Transverse colon (tissue), 4 donors: ENCODE measurements around the gene CLK3. TPM values are rescaled to one million over a fixed set of nuclear protein-coding genes. Genes with fewer than 3 reads are reported as not detected.

ENCODE experiments used
- DNase-seq: peaks from one replicate; pipeline ENCODE4 v3.0.0-alpha.2; 2019
- H3K27ac ChIP-seq, 4 donors: fragments of 200-600 bp; sonication (generic); 2 replicates each; pipeline ENCODE4 v1.5.1; 2016 to 2018; ENCODE audit warnings: inconsistent platforms in 4 of 4
- H3K27me3 ChIP-seq: fragments of 200-600 bp; sonication (generic); 2 replicates; pipeline ENCODE4 v1.5.1; 2017; ENCODE audit warnings: inconsistent platforms
- H3K36me3 ChIP-seq, 4 donors: fragments of 200-600 bp; sonication (generic); 2 replicates each; pipeline ENCODE4 v1.5.1; 2017 to 2019; ENCODE audit warnings: inconsistent platforms in 4 of 4
- H3K4me1 ChIP-seq, 4 donors: fragments of 200-600 bp; sonication (generic); 2 replicates each; pipeline ENCODE4 v1.5.1; 2017 to 2020; ENCODE audit warnings: inconsistent platforms in 4 of 4
- H3K4me3 ChIP-seq, 4 donors: fragments of 200-600 bp; sonication (generic); 1 replicate in 1 of 4; 2 replicates in 3 of 4; pipeline versions ENCODE4 v1.5.1 to v1.6.1; 2017 to 2019; ENCODE audit warnings: inconsistent platforms in 4 of 4
- H3K9me3 ChIP-seq, 2 donors: fragments of 200-600 bp; sonication (generic); 2 replicates each; pipeline ENCODE4 v1.5.1; 2017 to 2019; ENCODE audit warnings: inconsistent platforms in 2 of 2
- CTCF ChIP-seq, 5 experiments: fragments of 200-600 bp in 3 of 5; fragments of 450-650 bp in 2 of 5; sonication (generic) in 3 of 5; IDR thresholded peaks; 1 replicate in 2 of 5; 2 replicates in 3 of 5; pipeline ENCODE4 v1.5.1; 2016 to 2017; ENCODE audit warnings: antibody characterized with exemption in 5 of 5, inconsistent platforms in 3 of 5, mild to moderate bottlenecking in 2 of 5, moderate library complexity in 1 of 5
- EP300 ChIP-seq: sonication (generic); formaldehyde crosslinking; IDR thresholded peaks from one replicate; pipeline ENCODE4 v1.6.1; 2017; ENCODE audit warnings: antibody characterized with exemption, low read depth
- POLR2A ChIP-seq: fragments of 450-650 bp; IDR thresholded peaks from one replicate; pipeline ENCODE4 v1.6.1; 2016; ENCODE audit warnings: antibody characterized with exemption, mild to moderate bottlenecking, moderate library complexity
- POLR2AphosphoS5 ChIP-seq, 3 donors: sonication (generic); formaldehyde crosslinking; IDR thresholded peaks; one replicate each; pipeline ENCODE4 v1.6.1; 2016; ENCODE audit warnings: antibody characterized with exemption in 3 of 3
- WGBS, 2 donors: methylation state at CpG; one replicate each; pipeline ENCODE4 v1.1.5; 2018; ENCODE audit warnings: low coverage in 1 of 2; 5-methylcytosine and 5-hydroxymethylcytosine counted together
- in situ Hi-C, 4 donors: fragments of 200-750 bp; cut with MboI; loops; one replicate each; pipeline versions ENCODE4 v1.15.0 to v1.15.1; 2017; ENCODE audit warnings: low sequenced_read_pairs in 3 of 4, low pct_ligation_motif_present in 1 of 4, low pct_unique_long_range_greater_than_20kb in 1 of 4
- intact Hi-C: fragments of 100-400 bp; cut with DNase I; formaldehyde crosslinking; loops from one replicate; pipeline ENCODE4 v1.15.1; 2023; ENCODE audit warnings: low total_unique reads
- total RNA-seq, 4 donors: library from RNA; depleted of rRNA; stranded (reverse); fragments of >200 nt; gene quantifications; one replicate each; pipeline ENCODE4 v1.1.0, GENCODE V29; 2016

CLK3 gene
- total RNA-seq, 4 donors from 2014 or later, result 144 to 420 (median 208) TPM

GRCh38 chr15:74603026-74603788, 12.4 kb upstream of the CLK3 start:
- no peaks in the 10 kb centered on the region for H3K27me3 ChIP-seq
- intact Hi-C loops (no loop called here), in situ Hi-C loops (no loop called here)
- no peak for TF ChIP-seq CTCF (IDR thresholded peaks at IDR 0.05)
- no peak for TF ChIP-seq EP300
- no peak for TF ChIP-seq POLR2AphosphoS5 (IDR thresholded peaks at IDR 0.05)
- no peak for TF ChIP-seq POLR2A
- DNase-seq, result no peak
- 93 to 100% methylated on average over 1 to 12 of the region's 13 CpGs for WGBS, 2 donors
- H3K4me3 ChIP-seq, result no peak overlapping the region
- H3K9me3 ChIP-seq, result no peaks in the 10 kb centered on the region
- no peaks in the 10 kb centered on the region for H3K36me3 ChIP-seq
- H3K4me1 ChIP-seq, result peaks cover 4 to 14% (median 11%) of the 10 kb centered on the region in 4 donors
- no peak overlapping the region for H3K27ac ChIP-seq

GRCh38 chr15:74603789-74604705, 11.6 kb upstream of the CLK3 start:
- Histone ChIP-seq H3K4me1 (peaks cover 4 to 9% (median 9%) of the 10 kb centered on the region in 4 donors), H3K27me3 (no peaks in the 10 kb centered on the region), H3K36me3 (no peaks in the 10 kb centered on the region), H3K4me3 (no peak overlapping the region), H3K27ac (no peak overlapping the region), H3K9me3 (no peaks in the 10 kb centered on the region)
- WGBS, 2 donors, result 84% methylated on average over 10 of the region's 11 CpGs; no CpG with 5 or more reads in 1 of the 2 donors
- intact Hi-C loops, result no loop called here
- DNase-seq, result no peak
- in situ Hi-C loops, result no loop called here
- TF ChIP-seq POLR2A (no peak), EP300 (no peak), CTCF (IDR thresholded peaks at IDR 0.05) (no peak), POLR2AphosphoS5 (IDR thresholded peaks at IDR 0.05) (no peak)

DNA sequence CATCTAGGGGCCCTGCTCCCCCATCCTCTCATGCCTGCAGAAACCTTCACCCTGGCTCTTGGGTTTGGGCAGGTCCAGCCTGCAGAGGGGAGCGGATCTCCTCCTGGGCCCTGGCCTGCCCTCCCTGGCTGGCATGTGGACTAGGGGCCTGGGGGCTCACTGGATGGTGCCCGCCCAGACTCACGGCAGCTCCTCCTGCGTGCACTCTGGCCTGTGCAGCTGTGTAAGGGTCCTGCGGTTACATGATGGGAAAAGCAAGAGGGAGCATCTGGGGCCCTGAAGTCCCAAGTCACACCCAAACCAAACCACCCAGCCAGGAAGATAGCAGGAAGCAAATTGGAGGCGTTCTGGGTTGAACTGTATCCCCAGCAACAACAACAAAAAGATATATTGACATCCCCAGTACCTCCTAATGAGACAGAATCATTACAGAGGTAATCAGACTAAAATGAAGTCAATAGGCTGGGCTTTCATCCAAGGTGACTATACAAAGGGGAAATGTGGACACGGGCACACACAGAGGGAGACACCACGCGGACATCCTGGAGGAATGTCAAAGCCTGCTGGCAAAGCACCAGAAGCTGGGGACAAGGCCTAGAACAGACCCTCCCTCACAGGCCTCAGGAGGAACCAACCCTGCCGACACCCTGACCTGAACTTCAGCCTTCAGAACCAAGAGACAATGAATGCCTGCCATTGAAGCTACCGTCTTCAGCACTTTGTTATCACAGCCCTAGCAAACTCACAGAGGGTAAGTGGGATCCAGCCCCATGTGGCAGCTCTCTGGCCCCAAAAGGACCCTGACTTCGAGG, 10.4 kb upstream of the CLK3 start:
- in situ Hi-C loops (no loop called here), intact Hi-C loops (no loop called here)
- WGBS, 2 donors, result 77% methylated on average over 11 of the region's 12 CpGs; no CpG with 5 or more reads in 1 of the 2 donors
- H3K9me3 ChIP-seq, result no peaks in the 10 kb centered on the region
- no peak for DNase-seq
- no peak overlapping the region for H3K27ac ChIP-seq
- no peaks in the 10 kb centered on the region for H3K36me3 ChIP-seq
- no peaks in the 10 kb centered on the region for H3K4me1 ChIP-seq
- TF ChIP-seq POLR2A (no peak), EP300 (no peak), CTCF (IDR thresholded peaks at IDR 0.05) (no peak), POLR2AphosphoS5 (IDR thresholded peaks at IDR 0.05) (no peak)
- no peaks in the 10 kb centered on the region for H3K27me3 ChIP-seq
- H3K4me3 ChIP-seq, result no peak overlapping the region
